Fibroblast of villous mesenchyme (primary cell): ENCODE results near the gene DMGDH. TPM values are rescaled to one million over a fixed set of nuclear protein-coding genes. Genes with fewer than 3 reads are reported as not detected.
A peak's percentile ranks its signal among the peaks of the same experiment; 100 is the strongest.

Experiments
- DNase-seq: peaks from one replicate; pipeline ENCODE4 v3.0.0-alpha.2; 2010; ENCODE audit warnings: low read depth
- H3K4me3 ChIP-seq: 2 replicates; pipeline ENCODE4 v1.5.1; 2011; ENCODE audit warnings: low read depth, mild to moderate bottlenecking, low read length
- CTCF ChIP-seq: IDR thresholded peaks from 2 replicates; pipeline ENCODE4 v1.5.1; 2012; ENCODE audit warnings: low read depth, mild to moderate bottlenecking, low read length; ENCODE audit not compliant: insufficient read depth
- total RNA-seq: library from RNA; depleted of rRNA; stranded (reverse); fragments of >200 nt; gene quantifications from 2 replicates; pipeline ENCODE4 v1.2.3, GENCODE V29; 2012

DMGDH gene
- total RNA-seq, result 4.5 and 6.9 TPM in 2 replicates

DNA sequence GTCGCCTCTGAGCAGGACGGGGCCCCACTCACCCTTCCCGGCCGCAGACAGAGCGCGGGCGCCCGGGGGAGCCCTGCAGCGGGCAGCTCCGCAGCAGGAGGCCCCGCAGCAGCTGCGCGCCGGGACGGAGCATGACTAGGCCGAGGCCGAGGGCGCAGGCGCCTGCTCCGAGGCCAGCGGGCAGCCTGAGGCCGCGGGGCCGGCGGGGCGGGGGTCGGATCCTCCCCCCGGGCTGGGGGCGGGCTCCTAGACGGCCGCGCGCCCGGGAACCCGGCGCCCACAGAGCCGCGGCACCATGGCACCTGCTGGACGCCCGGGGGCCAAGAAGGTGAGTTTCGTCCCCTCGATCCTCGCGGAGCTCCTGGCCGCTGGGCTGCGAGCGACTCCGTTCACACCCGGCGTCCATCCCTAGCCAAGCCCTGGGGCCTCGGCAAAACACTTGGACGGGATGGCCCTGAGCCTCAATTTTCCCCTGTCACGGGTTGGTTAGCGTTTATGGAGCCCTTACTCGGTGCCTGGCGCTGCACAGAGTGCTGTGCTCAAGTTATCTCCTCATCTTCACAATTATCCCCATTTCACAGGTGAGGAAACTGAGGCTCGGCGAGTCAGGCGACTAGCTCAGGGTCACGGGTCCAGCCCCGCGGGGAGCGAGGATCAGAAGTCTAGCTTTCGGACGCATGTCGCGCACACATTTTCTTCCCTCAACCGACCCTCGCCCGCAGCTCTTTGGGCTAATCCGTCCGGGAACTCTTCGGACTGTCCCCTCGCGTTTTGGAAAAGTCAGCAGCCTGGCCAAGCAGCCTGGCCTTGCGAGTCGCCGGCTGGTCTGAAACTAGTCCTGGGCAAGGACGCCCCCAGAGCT is at the start of gene DMGDH, which contains the start of gene BHMT2:
Gene DMGDH, minus strand, starts transcription at position 187 of the 862 bp plus-strand sequence. Its CDS starts 54 bp downstream, at position 133.
Gene BHMT2, plus strand, starts transcription at position 280 of the 862 bp plus-strand sequence. Its CDS starts 16 bp downstream, at position 296.
- no peak for TF ChIP-seq CTCF
- peak; percentile 33 for DNase-seq
- peak within 1 kb of the TSS; percentile 45 for H3K4me3 ChIP-seq

- H3K4me3 ChIP-seq, result no peak overlapping the region
- DNase-seq, result no peak
- TF ChIP-seq CTCF, result no peak
These were observed 43.2 kb upstream of the DMGDH start for GRCh38 chr5:79112703-79113058.

DNA sequence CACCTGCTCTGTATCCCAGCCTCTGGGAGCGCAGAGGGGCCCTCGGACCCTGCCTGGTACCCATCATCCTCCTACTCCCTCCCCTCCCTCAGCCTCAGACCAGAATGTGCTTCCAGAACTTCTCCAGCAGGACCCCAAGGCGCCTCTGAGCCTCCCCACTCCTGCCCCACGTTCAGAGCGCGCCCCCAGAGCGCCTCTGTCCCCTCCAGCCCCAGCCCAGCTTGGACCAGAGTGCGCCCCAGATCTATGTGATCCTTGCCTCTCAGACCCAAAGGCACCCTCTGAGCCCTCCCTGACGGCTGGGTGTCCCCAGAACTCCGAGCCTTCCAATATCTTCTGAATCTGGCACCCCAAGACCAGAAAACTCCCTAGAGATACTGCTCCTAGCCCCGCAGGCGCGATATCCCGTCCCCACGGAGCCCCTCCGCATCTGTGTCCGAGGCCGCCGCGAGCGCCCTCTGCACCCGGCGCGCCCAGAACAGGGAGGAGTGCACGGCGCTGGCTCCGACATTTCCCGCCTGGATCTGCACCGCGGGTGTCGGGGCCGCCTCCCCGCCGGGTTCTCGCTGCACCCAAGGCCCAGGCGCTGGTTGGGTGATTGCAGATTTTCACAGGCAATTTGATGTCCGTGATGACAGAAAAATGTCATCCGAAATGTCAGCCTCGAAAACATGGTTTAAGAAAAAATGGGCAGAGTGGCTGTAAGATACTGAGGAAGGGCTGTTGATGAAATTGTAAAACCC is 42.7 kb upstream of the DMGDH start:
- H3K4me3 ChIP-seq, result no peak overlapping the region
- TF ChIP-seq CTCF, result no peak
- DNase-seq, result no peak

DNA sequence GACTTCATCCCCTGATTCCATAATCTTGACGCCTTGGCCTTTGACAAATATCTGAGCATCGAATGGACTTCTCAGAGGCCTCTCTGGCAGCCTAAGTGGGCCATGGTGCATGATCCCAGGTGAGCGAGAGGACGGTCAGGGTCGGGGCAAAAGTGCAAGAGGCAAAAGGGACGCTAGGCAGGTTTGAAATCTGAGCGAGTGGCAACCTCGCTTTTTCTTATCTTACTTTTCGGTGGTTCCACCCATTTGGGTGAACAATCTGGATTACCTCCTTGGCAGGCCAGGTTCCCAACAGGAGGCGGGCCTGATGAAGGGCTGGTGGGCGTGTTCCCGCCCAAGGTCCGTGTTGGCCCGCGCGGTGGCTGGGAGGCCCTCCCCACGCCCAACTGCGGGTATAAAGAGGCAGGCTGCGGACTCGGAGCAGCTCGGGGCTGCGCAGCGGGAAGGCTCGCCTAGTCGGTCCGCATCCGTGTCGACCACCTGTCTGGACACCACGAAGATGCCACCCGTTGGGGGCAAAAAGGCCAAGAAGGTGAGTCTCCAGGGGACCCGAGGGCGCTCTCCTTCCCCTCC is 42.0 kb upstream of the DMGDH start, which contains the start of gene BHMT:
Gene BHMT, plus strand, starts transcription at position 423 of the 573 bp plus-strand sequence. Its CDS starts 77 bp downstream, at position 500.
- no peak within 1 kb of the TSS for H3K4me3 ChIP-seq
- no peak for DNase-seq
- TF ChIP-seq CTCF, result no peak

DNA sequence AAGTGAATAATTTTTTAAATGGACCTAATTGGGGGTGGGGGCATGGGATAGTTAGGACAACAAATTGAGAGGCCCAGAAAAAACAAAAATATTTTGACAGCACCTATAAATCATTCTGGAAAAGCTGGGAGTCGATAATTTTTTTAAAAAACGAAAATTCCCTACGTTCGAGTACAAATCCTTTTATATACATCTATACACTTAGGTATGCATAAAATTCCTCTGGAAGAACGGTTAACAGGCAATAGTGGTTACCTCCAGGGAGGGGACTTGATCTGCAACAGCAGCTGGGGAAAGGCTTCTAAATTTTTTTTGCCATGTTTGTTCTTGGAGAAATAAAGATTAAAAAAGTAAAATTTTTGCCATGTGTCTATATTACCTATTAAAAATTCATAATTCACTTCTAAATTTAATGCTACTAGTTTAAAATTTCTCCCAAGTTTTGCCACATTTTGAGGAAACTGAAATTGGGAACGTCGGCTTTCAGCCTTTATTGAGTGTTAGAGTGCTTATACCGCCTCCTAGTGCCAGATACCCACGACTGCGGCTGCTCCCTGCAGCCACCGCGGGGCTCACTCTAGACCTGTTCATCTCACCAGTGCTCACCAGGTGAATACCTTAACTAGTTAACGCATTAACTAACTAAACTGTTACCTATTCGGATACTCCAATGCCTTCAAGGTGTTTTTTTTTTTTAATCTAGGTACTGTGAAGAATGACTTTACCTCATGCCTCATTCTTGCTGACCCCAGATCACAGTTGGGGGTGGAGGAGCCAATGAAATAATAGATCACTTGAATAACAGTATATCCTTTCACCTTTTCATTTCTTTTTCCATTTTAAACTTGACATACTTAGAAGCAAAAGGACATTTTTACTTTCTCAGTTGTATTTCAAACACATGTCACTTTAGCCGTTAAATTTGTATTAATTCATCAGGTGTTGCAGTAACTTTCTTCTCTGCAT is 40.3 kb upstream of the DMGDH start:
- H3K4me3 ChIP-seq, result no peak overlapping the region
- TF ChIP-seq CTCF, result peak; percentile 46
- no peak for DNase-seq

DNA sequence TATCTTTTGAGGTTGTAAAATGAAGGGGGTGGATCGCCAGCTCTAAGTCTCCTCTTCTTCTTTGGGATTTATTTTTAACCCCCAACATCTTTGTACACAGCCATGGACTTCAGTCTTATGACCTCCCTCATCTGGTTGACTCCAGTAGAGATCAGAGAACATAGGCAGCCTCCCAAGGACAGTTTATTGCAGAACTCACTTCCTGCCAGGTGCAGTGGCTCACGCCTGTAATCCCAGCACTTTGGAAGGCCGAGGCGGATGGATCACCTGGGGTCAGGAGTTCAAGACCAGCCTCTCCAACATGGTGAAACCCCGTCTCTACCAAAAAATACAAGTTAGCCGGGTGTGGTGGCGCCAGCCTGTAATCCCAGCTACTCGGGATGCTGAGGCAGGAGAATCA is 39.3 kb upstream of the DMGDH start:
- TF ChIP-seq CTCF, result no peak
- DNase-seq, result no peak
- no peak overlapping the region for H3K4me3 ChIP-seq
